HG03520 (cell line): ENCODE measurements around the gene SH3D19.

ENCODE experiments used
- ATAC-seq: cut with Tn5 transposase; IDR thresholded peaks from one replicate; pipeline ENCODE4 v1.9.1; 2021; ENCODE audit warnings: mild to moderate bottlenecking, moderate library complexity; ENCODE audit not compliant: unreplicated experiment

Gene SH3D19

GRCh38 chr4:151202381-151202780, 123.0 kb downstream of the SH3D19 start:
- ATAC-seq, result no peak

GRCh38 chr4:151199319-151200190, 125.8 kb downstream of the SH3D19 start:
- no peak for ATAC-seq

- ATAC-seq, result no peak
These were observed 126.7 kb downstream of the SH3D19 start for GRCh38 chr4:151198748-151199147.

- no peak for ATAC-seq
These were observed 128.2 kb downstream of the SH3D19 start for GRCh38 chr4:151197247-151197646.

- no peak for ATAC-seq
These were observed 129.6 kb downstream of the SH3D19 start for GRCh38 chr4:151195801-151196200.

- ATAC-seq, result no peak
These were observed 132.0 kb downstream of the SH3D19 start for GRCh38 chr4:151193414-151193813.

- no peak for ATAC-seq
These were observed 132.7 kb downstream of the SH3D19 start for GRCh38 chr4:151192556-151193235.

GRCh38 chr4:151184523-151185458, 140.6 kb downstream of the SH3D19 start:
- ATAC-seq, result no peak

GRCh38 chr4:151182455-151182996, 142.9 kb downstream of the SH3D19 start:
- no peak for ATAC-seq

- ATAC-seq, result no peak
These were observed 148.7 kb downstream of the SH3D19 start for GRCh38 chr4:151176685-151177084.

GRCh38 chr4:151175754-151176631, 149.4 kb downstream of the SH3D19 start:
- no peak for ATAC-seq

- ATAC-seq, result no peak
These were observed 150.2 kb downstream of the SH3D19 start for GRCh38 chr4:151175233-151175632.

- ATAC-seq, result no peak
These were observed 150.6 kb downstream of the SH3D19 start for GRCh38 chr4:151174784-151175183.

GRCh38 chr4:151173871-151174270, 151.5 kb downstream of the SH3D19 start:
- ATAC-seq, result no peak

- ATAC-seq, result no peak
These were observed 155.5 kb downstream of the SH3D19 start for GRCh38 chr4:151169900-151170299.

GRCh38 chr4:151169223-151169622, 156.2 kb downstream of the SH3D19 start:
- no peak for ATAC-seq

- ATAC-seq, result no peak
These were observed 157.8 kb downstream of the SH3D19 start for GRCh38 chr4:151167561-151167960.

GRCh38 chr4:151166636-151167035, 158.8 kb downstream of the SH3D19 start:
- ATAC-seq, result no peak

- ATAC-seq, result no peak
These were observed 160.0 kb downstream of the SH3D19 start for GRCh38 chr4:151165205-151166000.
